Measurements from ENCODE around the gene CTTNBP2NL. TPM values are rescaled to one million over a fixed set of nuclear protein-coding genes. Genes with fewer than 3 reads are reported as not detected.

CTTNBP2NL gene
- total RNA-seq, 1 experiment from 2014 or later: 32.2 TPM

DNA sequence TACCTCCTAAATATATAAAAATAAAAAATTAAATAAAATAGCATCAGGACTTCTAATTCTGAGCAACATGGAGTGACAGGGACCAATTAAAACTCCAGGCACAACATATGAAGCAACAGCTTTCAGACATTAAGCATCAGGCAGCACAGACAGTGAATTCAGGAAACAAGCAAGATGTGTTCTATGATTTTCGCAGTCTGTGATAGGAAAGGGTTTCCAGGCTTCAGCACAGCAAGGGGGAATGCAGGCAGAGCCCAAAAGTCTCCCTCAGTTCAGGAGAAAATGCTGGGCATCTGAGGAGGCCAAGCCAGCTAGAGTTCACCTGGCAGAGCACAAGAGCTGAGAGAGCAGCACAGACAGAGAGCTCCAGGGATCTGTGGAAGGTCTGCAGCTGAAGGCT lies 22.2 kb upstream of the CTTNBP2NL start:
- DNase-seq: no peak
- Histone ChIP-seq H3K4me3 (no peak overlapping the region), H3F3A (ENCODE audit: insufficient read depth, low read depth) (0 out of 2 replicates have a peak, but pooled peaks cover 4% of the 10 kb centered on the region), H3K4me1 (replicated peaks; ENCODE audit: insufficient read depth) (peaks cover 6% of the 10 kb centered on the region; the same call in 1 of the 2 replicates), H3K9me2 (ENCODE audit: insufficient read depth) (no peaks in the 10 kb centered on the region), H3K79me2 (ENCODE audit: low read depth) (no peaks in the 10 kb centered on the region), H3K4me2 (no peak overlapping the region), H2AFZ (no peak overlapping the region), H4K20me1 (ENCODE audit: insufficient read depth) (no peaks in the 10 kb centered on the region), H3K36me3 (ENCODE audit: low read depth) (no peaks in the 10 kb centered on the region), H3K27ac (no peak overlapping the region), H3K9me3 (ENCODE audit: insufficient read depth, low read depth) (no peaks in the 10 kb centered on the region), H3K27me3 (ENCODE audit: insufficient read depth, low read depth) (peaks cover 18% of the 10 kb centered on the region)
- no peak for TF ChIP-seq CTCF (conservative IDR thresholded peaks at IDR 0.05)
- no peak for TF ChIP-seq EZH2 (IDR thresholded peaks at IDR 0.05; ENCODE audit: low read depth)
- intact Hi-C loops (cut with micrococcal nuclease; ENCODE audit: unreplicated experiment): no loop called here
- ChIA-PET CTCF (no interaction called here), POLR2A (ENCODE audit: unreplicated experiment) (no interaction called here)
- no TSS peak for BruUV-seq (replicated peaks)

- DNase-seq: peak in 1 of 2 experiments; percentile 66
- Histone ChIP-seq H3K9me3 (ENCODE audit: insufficient read depth, low read depth) (no peaks in the 10 kb centered on the region), H3K27me3 (ENCODE audit: insufficient read depth, low read depth) (peaks cover 14% of the 10 kb centered on the region), H2AFZ (no peak overlapping the region), H3K4me3 (no peak overlapping the region), H3K4me2 (peak overlapping the region; percentile 23), H3F3A (ENCODE audit: insufficient read depth, low read depth) (0 out of 2 replicates have a peak, but pooled peaks cover 4% of the 10 kb centered on the region), H3K36me3 (ENCODE audit: low read depth) (no peaks in the 10 kb centered on the region), H3K4me1 (replicated peaks; ENCODE audit: insufficient read depth) (peaks cover 6% of the 10 kb centered on the region; the same call in 1 of the 2 replicates), H4K20me1 (ENCODE audit: insufficient read depth) (no peaks in the 10 kb centered on the region), H3K79me2 (ENCODE audit: low read depth) (no peaks in the 10 kb centered on the region), H3K9me2 (ENCODE audit: insufficient read depth) (no peaks in the 10 kb centered on the region), H3K27ac (no peak overlapping the region)
- ChIA-PET CTCF (no interaction called here), POLR2A (ENCODE audit: unreplicated experiment) (no interaction called here)
- no peak for TF ChIP-seq EZH2 (IDR thresholded peaks at IDR 0.05; ENCODE audit: low read depth)
- no peak for TF ChIP-seq CTCF (conservative IDR thresholded peaks at IDR 0.05)
- intact Hi-C loops (cut with micrococcal nuclease; ENCODE audit: unreplicated experiment): no loop called here
- BruUV-seq (replicated peaks): no TSS peak
Observed at GRCh38 chr1:112375701-112376100, 20.3 kb upstream of the CTTNBP2NL start.

DNA sequence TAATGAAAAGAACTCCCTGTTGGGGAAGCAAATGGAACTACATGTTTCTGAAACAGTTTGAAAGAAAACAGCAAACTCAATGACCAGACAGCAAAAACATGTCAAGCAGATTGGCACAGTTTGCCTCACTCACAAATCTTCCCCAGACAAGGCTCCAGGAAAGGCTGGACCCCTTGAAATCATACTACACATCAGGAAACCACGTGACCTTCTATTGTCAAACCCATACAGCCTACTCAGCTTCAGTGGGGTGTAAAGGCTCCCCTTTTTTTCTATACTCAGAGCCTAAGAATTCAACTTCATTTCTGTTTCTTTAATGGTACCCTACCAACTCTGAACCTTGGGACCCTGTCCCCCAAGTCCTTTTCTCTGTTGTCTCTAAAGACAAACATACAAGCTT lies 15.7 kb upstream of the CTTNBP2NL start:
- no peak for TF ChIP-seq EZH2 (IDR thresholded peaks at IDR 0.05; ENCODE audit: low read depth)
- no peak for TF ChIP-seq CTCF (conservative IDR thresholded peaks at IDR 0.05)
- no peak overlapping the region for H2AFZ ChIP-seq
- peaks cover 12% of the 10 kb centered on the region; the same call in 1 of the 2 replicates for H3K27me3 ChIP-seq (ENCODE audit: insufficient read depth, low read depth)
- H3K9me2 ChIP-seq (ENCODE audit: insufficient read depth): no peaks in the 10 kb centered on the region
- H3K4me3 ChIP-seq: no peak overlapping the region
- CTCF ChIA-PET: interaction anchor here (0.6 kb wide), 1 partner anchor 616 kb away, joined by 3 read pairs; no protein-coding TSS in a partner anchor
- intact Hi-C loops (cut with micrococcal nuclease; ENCODE audit: unreplicated experiment): no loop called here
- H4K20me1 ChIP-seq (ENCODE audit: insufficient read depth): no peaks in the 10 kb centered on the region
- H3K4me1 ChIP-seq (replicated peaks; ENCODE audit: insufficient read depth): peaks cover 6% of the 10 kb centered on the region; the same call in 1 of the 2 replicates
- no peaks in the 10 kb centered on the region for H3K79me2 ChIP-seq (ENCODE audit: low read depth)
- POLR2A ChIA-PET (ENCODE audit: unreplicated experiment): interaction anchor here (0.5 to 0.6 kb wide), 2 partner anchors 151 to 807 kb away, joined by 4 to 6 read pairs; no protein-coding TSS in a partner anchor
- no peaks in the 10 kb centered on the region for H3K36me3 ChIP-seq (ENCODE audit: low read depth)
- H3K4me2 ChIP-seq: no peak overlapping the region
- BruUV-seq (replicated peaks): no TSS peak
- DNase-seq: no peak
- 0 out of 2 replicates have a peak, but pooled peaks cover 4% of the 10 kb centered on the region for H3F3A ChIP-seq (ENCODE audit: insufficient read depth, low read depth)
- H3K9me3 ChIP-seq (ENCODE audit: insufficient read depth, low read depth): no peaks in the 10 kb centered on the region
- no peak overlapping the region for H3K27ac ChIP-seq

All from PC-9 (cell line).